ENCODE results near the gene TBC1D16. TPM values are rescaled to one million over a fixed set of nuclear protein-coding genes. Genes with fewer than 3 reads are reported as not detected.

TBC1D16 gene
- total and polyA plus RNA-seq, 11 donors: 5.3 to 22.1 (median 17.4) TPM

DNA sequence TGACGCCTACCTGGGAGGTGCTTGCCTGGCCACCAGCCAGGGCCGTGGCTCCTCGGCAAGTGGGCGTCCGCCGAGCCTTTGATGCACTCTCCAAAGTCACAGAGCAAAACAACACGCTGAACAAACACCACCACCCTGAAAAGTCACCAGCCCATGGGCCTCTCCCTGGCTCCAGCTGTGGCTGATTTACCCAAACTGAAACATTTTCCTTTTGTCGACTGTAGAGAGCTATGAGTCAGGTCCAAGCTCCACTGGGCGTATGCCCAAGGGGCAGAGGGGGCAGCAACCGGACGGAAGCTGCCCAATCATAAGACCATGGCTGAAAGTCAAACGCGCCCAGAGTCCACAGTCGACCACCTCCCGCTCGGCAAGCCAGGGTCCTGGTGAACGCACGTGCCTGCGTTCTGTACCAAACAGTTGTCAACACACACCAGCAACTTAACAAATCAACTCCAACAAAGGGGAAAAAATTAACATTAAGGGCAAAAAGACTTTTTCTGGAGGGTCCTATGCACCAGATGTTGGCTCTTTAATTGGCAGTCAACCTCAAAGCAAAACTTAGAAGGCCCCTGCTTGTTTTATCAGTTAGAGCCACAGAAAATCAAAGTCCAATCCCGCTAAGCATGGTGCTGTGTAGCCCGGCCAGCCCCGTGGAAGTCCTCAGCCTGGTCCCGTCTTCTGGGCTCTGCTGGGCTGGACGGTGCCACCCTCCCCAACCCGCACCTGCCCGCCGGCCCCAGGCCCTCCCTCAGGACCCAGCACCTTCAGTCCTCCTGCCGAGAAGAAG is 47.3 kb downstream of the TBC1D16 start:
- TF ChIP-seq POLR2A (IDR thresholded peaks at IDR 0.05) (no peak), CTCF (IDR thresholded peaks at IDR 0.05) (no peak)
- no peak overlapping the region for H3K27ac ChIP-seq
- H3K4me1 ChIP-seq: peaks cover 0 to 47% (median 30%) of the 10 kb centered on the region in 12 donors
- DNase-seq (peak in 1 of 5 donors; percentile 56), ATAC-seq (no peak)
- no peaks in the 10 kb centered on the region for H3K9me3 ChIP-seq
- no peaks in the 10 kb centered on the region for H3K27me3 ChIP-seq
- no peaks in the 10 kb centered on the region for H3K36me3 ChIP-seq
- H3K4me3 ChIP-seq: no peak overlapping the region
- 76 to 83% (median 81%) methylated on average over 28 of the region's 28 CpGs for WGBS, 4 donors
- intact Hi-C loops (cut with DNase I): loop anchor here in 2 of 10 donors (5.0 to 10.0 kb wide), 3 partner anchors 134 to 246 kb away; no protein-coding TSS in a partner anchor

DNA sequence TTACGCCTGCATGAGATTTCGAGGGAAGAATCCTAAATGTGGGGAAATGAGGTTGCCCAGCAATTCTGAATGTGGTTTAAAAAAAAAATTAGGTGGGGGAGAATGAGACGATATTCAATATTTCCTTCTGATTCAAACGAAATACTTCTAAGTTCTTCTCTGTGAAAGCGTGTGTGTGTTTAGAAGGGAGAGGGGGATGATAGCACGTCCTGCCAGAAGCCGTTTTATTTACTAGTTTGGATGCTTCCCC is 47.8 kb downstream of the TBC1D16 start:
- Histone ChIP-seq H3K4me3 (no peak overlapping the region), H3K27ac (no peak overlapping the region), H3K4me1 (peaks cover 0 to 41% (median 24%) of the 10 kb centered on the region in 12 donors), H3K27me3 (no peaks in the 10 kb centered on the region), H3K9me3 (no peaks in the 10 kb centered on the region), H3K36me3 (no peaks in the 10 kb centered on the region)
- TF ChIP-seq POLR2A (IDR thresholded peaks at IDR 0.05): no peak
- no peak for TF ChIP-seq CTCF (IDR thresholded peaks at IDR 0.05)
- ATAC-seq (no peak), DNase-seq (no peak)
- intact Hi-C loops (cut with DNase I): loop anchor here in 2 of 10 donors (5.0 to 10.0 kb wide), 3 partner anchors 133 to 246 kb away; no protein-coding TSS in a partner anchor
- WGBS, 4 donors: 81 to 90% (median 87%) methylated on average over 7 of the region's 7 CpGs

- 89 to 92% (median 91%) methylated on average over 18 of the region's 18 CpGs for WGBS, 4 donors
- intact Hi-C loops (cut with DNase I): loop anchor here in 2 of 10 donors (5.0 to 10.0 kb wide), 3 partner anchors 133 to 245 kb away; no protein-coding TSS in a partner anchor
Measured at GRCh38 chr17:79987187-79987934, 48.3 kb downstream of the TBC1D16 start.

More at GRCh38 chr17:79987187-79987934, 48.3 kb downstream of the TBC1D16 start:
- Histone ChIP-seq H3K27ac (no peak overlapping the region), H3K36me3 (no peaks in the 10 kb centered on the region), H3K4me3 (no peak overlapping the region), H3K4me1 (peaks cover 0 to 36% (median 19%) of the 10 kb centered on the region in 12 donors), H3K9me3 (no peaks in the 10 kb centered on the region), H3K27me3 (no peaks in the 10 kb centered on the region)
- TF ChIP-seq POLR2A (IDR thresholded peaks at IDR 0.05): no peak
- TF ChIP-seq CTCF (IDR thresholded peaks at IDR 0.05): no peak
- DNase-seq (peak in 1 of 5 donors; percentile 5), ATAC-seq (no peak)
